Activated T-helper 17 cell treated with anti-CD3 and anti-CD28 coated beads, Interleukin-2, amount 50 U/mL, for 72 hours (primary cell): ENCODE results near the gene TMC6. TPM values are rescaled to one million over a fixed set of nuclear protein-coding genes. Genes with fewer than 3 reads are reported as not detected.

Experiments used
- ATAC-seq: fragments of 150-1000 bp; cut with Tn5 transposase; replicated peaks from 2 replicates; pipeline ENCODE4 v1.10.0; 2021; ENCODE audit warnings: mild to moderate bottlenecking, moderate library complexity
- H3K27ac Mint-ChIP-seq: one replicate; pipeline ENCODE4 v1.8.0; 2022; ENCODE audit warnings: mixed read lengths
- H3K27me3 Mint-ChIP-seq: one replicate; pipeline ENCODE4 v1.8.0; 2022; ENCODE audit warnings: mixed read lengths
- H3K36me3 Mint-ChIP-seq: one replicate; pipeline ENCODE4 v1.8.0; 2022; ENCODE audit warnings: low read depth, mild to moderate bottlenecking, mixed read lengths
- H3K4me1 Mint-ChIP-seq: one replicate; pipeline ENCODE4 v1.8.0; 2022; ENCODE audit warnings: mixed read lengths
- H3K4me3 Mint-ChIP-seq: one replicate; pipeline ENCODE4 v1.8.0; 2022; ENCODE audit warnings: mild to moderate bottlenecking, mixed read lengths
- H3K9me3 Mint-ChIP-seq: one replicate; pipeline ENCODE4 v1.8.0; 2022; ENCODE audit warnings: mixed read lengths
- total RNA-seq, 2 donors: library from RNA; stranded (reverse); gene quantifications; one replicate each; pipeline ENCODE4 v1.2.3, GENCODE V29; 2022

The TMC6 gene
- total RNA-seq, 2 donors from 2014 or later = 165 to 351 TPM

DNA sequence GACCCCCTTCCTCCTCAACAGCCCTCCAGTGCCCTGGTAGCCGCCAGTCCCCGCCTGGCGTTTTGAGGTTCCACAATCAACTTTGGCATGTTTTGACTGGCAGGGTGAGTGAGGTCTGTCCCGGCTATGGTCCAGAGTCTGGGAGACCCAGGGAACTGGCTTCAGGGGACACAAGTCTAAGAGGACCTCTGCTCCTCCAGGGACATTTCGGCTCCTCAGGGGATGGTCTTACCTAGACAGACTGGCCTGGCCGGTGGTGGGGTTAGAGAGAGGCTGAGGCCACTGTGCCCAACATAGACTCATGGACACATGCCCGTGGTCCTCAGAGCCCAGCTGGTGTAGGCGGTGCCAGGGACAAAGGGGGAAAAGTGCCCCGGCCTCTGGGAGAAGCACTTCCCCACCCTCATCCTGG lies 4.2 kb upstream of the TMC6 start:
- peaks cover 29% of the 10 kb centered on the region for H3K4me1 Mint-ChIP-seq
- no peaks in the 10 kb centered on the region for H3K9me3 Mint-ChIP-seq
- H3K4me3 Mint-ChIP-seq = peak overlapping the region; percentile 99
- H3K27ac Mint-ChIP-seq = peak overlapping the region; percentile 62
- no peaks in the 10 kb centered on the region for H3K27me3 Mint-ChIP-seq
- H3K36me3 Mint-ChIP-seq = peaks cover 80% of the 10 kb centered on the region
- no peak for ATAC-seq

DNA sequence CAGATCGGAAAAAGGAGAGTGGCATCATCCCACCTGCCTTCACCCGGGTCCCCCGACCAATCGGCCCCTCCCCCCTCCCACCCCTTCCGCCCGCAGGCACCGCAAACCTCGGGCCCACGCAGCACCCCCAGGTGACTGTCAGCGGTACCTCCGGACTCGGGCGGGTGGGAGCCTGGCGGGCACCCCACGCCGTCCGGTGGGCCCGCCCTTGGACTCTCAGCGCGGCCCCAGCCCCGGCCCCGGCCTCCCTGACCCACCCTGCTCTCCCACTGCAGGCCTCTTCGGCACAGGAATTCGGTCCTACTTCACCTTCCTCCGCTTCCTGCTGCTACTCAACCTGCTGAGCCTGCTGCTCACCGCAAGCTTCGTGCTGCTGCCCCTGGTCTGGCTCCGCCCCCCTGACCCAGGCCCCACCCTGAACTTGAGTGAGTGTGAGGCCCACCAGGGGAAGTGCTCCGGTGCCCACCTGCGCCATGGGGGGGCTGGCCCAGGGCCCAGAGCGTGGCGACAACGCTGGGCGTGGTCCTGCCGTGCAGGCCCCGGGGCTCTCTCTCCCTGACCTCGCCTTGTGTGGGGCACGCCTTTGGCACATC lies 3.6 kb upstream of the TMC6 start:
- Mint-ChIP-seq H3K36me3 (peaks cover 81% of the 10 kb centered on the region), H3K27ac (peak overlapping the region; percentile 62), H3K9me3 (no peaks in the 10 kb centered on the region), H3K4me3 (peak overlapping the region; percentile 99), H3K27me3 (no peaks in the 10 kb centered on the region), H3K4me1 (peaks cover 29% of the 10 kb centered on the region)
- ATAC-seq = peak; percentile 6

DNA sequence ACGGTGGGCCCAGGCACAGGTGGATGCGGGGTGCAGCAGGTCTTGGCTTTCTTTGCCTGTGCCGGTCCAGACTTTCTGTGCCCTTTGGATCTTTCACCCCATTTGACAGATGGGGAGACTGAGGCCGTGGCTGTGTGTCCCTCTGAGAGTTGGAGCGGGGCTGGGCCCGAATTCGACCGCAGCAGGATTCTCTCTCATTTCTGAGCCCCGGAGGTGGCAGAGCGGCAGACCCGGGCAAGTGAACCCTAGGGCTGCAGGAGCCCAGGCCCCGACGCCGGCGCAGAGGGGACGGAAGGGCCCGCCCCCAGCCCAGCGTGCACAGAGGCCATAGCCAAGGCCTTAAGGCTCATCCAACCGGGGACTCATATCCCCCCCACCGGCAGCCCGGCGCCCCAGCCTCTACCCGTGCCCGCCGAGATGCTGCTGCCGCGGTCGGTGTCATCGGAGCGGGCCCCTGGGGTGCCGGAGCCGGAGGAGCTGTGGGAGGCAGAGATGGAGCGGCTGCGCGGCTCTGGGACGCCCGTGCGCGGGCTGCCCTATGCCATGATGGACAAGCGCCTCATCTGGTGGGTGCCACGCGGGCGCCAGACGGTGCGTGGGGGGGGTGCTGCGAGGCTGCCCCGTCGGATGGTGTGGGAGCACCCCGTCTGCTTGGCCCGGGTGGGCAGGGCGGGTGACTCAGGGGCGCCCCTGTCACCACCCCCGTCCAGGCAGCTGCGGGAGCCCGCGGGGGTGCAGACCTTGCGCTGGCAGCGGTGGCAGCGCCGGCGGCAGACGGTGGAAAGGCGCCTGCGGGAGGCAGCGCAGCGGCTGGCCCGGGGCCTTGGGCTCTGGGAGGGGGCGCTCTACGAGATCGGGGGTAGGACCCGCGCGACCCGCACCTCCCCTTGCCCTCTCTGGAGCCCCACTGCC lies 2.9 kb upstream of the TMC6 start:
- H3K27me3 Mint-ChIP-seq = no peaks in the 10 kb centered on the region
- H3K27ac Mint-ChIP-seq = peak overlapping the region; percentile 74
- no peaks in the 10 kb centered on the region for H3K9me3 Mint-ChIP-seq
- peaks cover 29% of the 10 kb centered on the region for H3K4me1 Mint-ChIP-seq
- H3K36me3 Mint-ChIP-seq = peaks cover 81% of the 10 kb centered on the region
- peak; percentile 7 for ATAC-seq
- H3K4me3 Mint-ChIP-seq = peak overlapping the region; percentile 99

DNA sequence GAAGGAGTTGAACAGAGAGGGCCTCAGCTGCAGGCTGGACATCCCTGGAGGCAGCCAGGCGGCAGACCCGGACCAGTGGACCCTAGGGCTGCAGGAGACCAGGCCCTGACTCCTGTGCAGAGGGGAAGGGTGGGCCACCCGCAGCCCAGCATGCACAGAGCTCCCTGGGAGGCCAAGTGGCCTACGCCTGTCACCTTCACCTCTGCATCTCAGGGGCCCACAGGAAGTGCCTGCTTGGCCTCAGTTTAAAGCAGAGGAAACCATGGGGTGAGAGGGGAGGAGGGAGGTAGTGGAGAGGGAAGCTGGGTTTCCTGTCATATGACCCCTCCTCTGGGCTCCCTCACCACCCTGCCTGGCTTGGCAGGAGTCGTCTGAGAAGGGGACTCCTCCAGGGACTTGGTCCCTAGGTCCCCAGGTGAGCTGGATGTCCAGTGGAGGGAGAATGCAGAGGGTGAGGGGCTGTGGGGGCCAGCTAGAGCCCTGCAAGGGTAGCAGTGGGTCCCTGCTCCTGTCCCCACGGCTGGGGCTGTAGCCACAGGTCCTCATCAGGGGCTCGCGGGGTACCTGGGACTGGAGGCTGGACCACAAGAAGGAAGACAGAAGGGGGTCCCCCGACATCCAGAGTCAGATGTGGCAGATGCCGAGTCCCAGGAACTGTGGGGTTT lies 2.0 kb upstream of the TMC6 start, which contains the start of gene TMC8:
TMC8 (plus strand) TSS at position 335 of the 665 bp plus-strand sequence. CDS start 818 bp downstream, outside the sequence.
- H3K9me3 Mint-ChIP-seq = no peaks in the 10 kb centered on the region
- peak within 1 kb of the TSS; percentile 99 for H3K4me3 Mint-ChIP-seq
- ATAC-seq = peak; percentile 46
- H3K4me1 Mint-ChIP-seq = peaks cover 22% of the 10 kb centered on the region
- H3K27ac Mint-ChIP-seq = peak within 1 kb of the TSS; percentile 74
- H3K27me3 Mint-ChIP-seq = no peaks in the 10 kb centered on the region
- peaks cover 81% of the 10 kb centered on the region for H3K36me3 Mint-ChIP-seq

DNA sequence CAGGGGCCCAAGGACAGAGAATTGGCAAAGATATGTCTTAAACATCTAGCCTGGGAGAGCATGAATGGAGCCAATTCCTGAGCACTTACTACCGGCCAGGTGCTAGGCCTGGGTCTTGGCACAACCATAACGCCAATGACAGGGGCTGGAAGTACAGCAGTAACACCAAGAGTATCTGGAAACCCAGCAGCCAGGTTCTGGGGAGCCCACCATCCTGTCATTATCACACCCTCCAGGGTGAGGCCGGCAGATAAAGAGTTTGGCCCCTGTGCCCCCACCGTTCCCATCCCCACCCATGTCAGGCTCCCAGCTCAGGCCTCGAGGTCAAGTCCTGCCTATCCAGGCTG lies 1.5 kb upstream of the TMC6 start:
- Mint-ChIP-seq H3K4me1 (peaks cover 20% of the 10 kb centered on the region), H3K36me3 (peaks cover 79% of the 10 kb centered on the region)
- no peak for ATAC-seq

DNA sequence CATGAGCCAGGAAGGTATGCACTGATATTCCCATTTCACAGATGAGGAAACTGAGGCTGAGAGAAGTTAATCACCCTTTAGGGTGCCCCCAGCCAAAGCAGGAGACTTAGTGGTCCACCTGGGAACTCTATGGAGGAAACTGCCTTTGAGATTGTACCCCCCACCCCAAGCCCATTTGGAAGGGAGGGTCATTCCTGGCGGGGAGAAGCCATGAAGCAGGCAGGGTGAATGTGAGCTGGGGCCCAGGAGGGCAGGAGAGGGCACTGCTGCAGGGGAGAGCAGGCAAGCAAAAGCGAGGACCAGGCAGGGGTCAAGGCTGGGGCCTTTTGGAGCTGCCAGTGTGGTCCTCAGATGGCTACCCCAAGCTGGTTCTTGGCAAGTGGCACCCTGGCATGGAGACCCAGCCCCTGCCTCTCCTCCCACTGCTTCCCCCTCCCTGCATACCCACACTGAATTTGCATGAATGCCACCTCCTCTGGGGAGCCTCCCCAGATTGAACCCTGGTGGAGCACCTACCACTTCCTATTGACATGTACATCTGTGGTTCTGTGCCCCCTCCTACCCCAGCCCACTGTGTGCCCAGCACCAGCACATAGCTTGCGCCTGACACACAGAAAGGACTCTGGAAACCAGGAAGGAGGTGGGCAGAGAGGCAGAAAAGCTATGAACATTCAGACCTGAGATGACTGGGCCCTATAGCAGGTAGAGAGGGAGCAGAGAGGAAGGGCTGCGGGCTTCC lies 965 bp upstream of the TMC6 start:
- ATAC-seq = peak; percentile 27
- Mint-ChIP-seq H3K9me3 (no peaks in the 10 kb centered on the region), H3K4me3 (peak overlapping the region; percentile 99), H3K36me3 (peaks cover 79% of the 10 kb centered on the region), H3K4me1 (peaks cover 18% of the 10 kb centered on the region), H3K27me3 (no peaks in the 10 kb centered on the region), H3K27ac (peak overlapping the region; percentile 74)

More for the DNA sequence above, 1.5 kb upstream of the TMC6 start:
- Mint-ChIP-seq H3K9me3 (no peaks in the 10 kb centered on the region), H3K4me3 (peak overlapping the region; percentile 99), H3K27ac (peak overlapping the region; percentile 74), H3K27me3 (no peaks in the 10 kb centered on the region)

DNA sequence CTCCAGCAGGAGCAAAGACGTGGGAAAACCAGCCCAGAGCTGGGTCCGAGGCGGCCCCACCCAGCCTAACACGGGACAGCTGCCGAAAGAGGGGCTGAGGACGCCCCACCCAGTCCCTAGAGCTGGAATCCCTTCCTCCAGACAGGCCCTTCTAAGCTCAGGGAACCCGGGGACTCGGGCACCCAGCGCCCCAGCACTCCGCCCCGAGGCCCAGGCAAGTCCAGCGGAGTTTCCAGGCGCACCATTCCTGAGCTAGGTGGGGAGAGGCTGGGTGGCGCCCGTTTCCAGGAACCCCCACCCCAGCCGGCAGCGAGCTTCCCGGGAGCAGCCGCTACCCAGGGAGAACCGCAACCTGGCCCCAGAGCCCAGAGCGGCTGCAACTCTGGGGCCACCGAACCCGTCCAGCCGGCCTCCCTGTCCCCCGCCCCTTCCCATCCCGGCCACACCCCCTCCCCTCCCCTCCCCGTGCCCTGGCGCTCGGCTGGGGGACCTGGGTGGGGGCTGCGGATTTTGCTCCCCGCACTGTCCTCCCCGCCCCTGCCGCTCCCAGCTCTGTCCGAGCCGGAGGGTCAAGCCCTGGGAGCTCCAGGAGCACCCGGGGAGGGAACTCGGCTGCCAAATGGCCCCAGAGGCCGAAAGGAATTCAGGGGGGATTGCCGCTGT lies 536 bp downstream of the TMC6 start:
- H3K36me3 Mint-ChIP-seq = peaks cover 79% of the 10 kb centered on the region
- H3K4me3 Mint-ChIP-seq = peak overlapping the region; percentile 88
- H3K9me3 Mint-ChIP-seq = no peaks in the 10 kb centered on the region
- H3K27ac Mint-ChIP-seq = peak overlapping the region; percentile 81
- H3K27me3 Mint-ChIP-seq = no peaks in the 10 kb centered on the region
- H3K4me1 Mint-ChIP-seq = peaks cover 18% of the 10 kb centered on the region
- no peak for ATAC-seq

DNA sequence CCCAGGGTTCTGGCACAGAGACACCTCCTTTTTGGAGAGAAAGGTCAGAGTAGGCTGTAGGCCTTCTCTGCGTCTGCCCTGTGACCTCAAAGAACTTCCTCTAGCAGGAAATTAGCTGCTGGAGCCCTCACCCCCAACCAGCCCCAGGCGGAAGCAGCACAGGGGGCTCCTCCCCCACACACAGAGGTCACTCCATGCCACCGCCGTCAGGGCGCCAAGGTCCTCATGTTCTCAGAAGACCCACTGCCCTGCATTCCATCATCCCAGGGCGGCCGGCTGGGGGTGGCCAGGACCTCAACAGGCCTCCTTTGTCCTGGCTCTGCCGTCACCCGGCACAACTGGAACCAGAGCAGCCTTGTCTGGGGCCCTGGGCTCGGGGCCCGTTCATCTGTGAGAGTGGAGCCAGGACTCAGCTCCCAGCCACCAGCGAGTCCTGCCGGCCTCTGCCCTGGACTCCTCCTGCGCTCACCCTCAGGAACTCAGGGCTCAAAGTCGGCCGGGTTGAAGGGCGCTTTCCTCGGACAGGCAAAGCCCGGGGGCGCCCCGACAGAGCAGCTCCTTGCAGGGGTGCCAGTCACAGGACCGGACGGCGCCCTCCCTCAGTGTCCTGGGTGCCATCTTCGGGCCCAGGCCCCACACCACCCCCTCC lies 1.2 kb downstream of the TMC6 start:
- H3K36me3 Mint-ChIP-seq = peaks cover 79% of the 10 kb centered on the region
- H3K27me3 Mint-ChIP-seq = no peaks in the 10 kb centered on the region
- H3K4me3 Mint-ChIP-seq = peak overlapping the region; percentile 88
- H3K9me3 Mint-ChIP-seq = no peaks in the 10 kb centered on the region
- peaks cover 22% of the 10 kb centered on the region for H3K4me1 Mint-ChIP-seq
- H3K27ac Mint-ChIP-seq = peak overlapping the region; percentile 81
- ATAC-seq = peak; percentile 25

DNA sequence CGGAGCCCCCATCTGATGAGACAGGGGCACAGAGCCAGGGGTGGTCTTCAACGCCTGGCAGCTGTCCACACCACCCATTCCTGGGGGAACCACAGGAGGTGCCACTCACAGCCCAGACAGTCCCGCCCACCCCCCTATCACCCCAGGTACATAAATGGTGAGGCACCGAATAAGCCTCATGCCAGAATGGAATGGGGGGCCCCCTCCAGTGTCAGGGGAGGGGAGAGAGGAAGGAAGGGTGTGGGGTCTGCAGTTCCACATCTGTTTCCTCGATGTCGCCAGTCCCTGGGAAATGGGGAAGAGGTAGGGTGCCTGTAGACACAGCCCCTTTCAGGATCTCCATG lies 1.7 kb downstream of the TMC6 start:
- H3K9me3 Mint-ChIP-seq = no peaks in the 10 kb centered on the region
- no peaks in the 10 kb centered on the region for H3K27me3 Mint-ChIP-seq
- H3K4me1 Mint-ChIP-seq = peaks cover 24% of the 10 kb centered on the region
- peak overlapping the region; percentile 88 for H3K4me3 Mint-ChIP-seq
- peaks cover 82% of the 10 kb centered on the region for H3K36me3 Mint-ChIP-seq
- ATAC-seq = no peak
- H3K27ac Mint-ChIP-seq = peak overlapping the region; percentile 81

DNA sequence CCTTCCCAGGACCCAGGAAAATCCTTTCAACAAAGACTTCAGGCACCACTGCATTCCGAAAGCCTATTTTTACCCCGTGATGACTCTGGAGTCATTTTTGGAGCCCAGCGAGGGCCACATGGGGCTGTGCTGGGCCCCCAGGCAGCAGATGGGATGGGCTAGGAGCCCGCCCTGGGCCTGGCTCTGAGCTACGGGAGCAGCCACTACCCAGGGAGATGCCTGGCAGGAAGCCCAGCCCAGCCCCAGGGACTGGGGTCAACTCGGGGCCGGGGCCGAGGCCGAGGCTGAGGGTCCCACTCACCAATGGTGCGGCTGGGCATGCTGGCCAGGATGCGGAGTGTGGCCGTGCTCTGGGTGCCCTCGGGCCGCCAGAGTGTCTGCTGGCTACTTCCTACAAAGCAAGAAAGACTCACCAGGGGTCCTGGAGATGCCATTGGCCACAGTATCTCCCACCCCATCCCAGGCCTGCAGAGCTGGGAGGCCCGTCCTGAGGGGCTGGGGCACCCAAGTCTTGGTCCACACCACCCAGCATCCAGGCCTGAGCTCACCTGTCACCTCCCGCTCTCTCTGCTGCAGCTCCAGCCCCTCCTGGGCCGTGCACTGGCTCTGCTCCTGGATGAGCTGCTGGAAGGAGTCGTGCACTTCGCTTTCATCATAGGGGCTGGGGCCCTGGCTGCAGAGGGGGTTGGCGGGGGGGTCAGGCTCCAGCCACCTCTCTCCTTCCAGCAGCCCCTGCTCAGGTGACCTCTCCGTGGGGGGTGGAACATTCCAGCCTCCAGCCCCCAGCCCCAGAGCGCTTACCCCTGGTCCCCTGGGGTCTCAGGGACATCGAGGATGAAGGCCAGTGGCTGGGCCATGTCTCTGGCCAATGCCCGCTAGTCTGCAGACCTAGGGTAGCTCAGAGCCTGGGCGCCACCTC lies 2.3 kb downstream of the TMC6 start:
- no peaks in the 10 kb centered on the region for H3K27me3 Mint-ChIP-seq
- H3K4me1 Mint-ChIP-seq = peaks cover 30% of the 10 kb centered on the region
- peaks cover 84% of the 10 kb centered on the region for H3K36me3 Mint-ChIP-seq
- H3K4me3 Mint-ChIP-seq = peak overlapping the region; percentile 88
- ATAC-seq = no peak
- H3K9me3 Mint-ChIP-seq = no peaks in the 10 kb centered on the region
- H3K27ac Mint-ChIP-seq = peak overlapping the region; percentile 50

DNA sequence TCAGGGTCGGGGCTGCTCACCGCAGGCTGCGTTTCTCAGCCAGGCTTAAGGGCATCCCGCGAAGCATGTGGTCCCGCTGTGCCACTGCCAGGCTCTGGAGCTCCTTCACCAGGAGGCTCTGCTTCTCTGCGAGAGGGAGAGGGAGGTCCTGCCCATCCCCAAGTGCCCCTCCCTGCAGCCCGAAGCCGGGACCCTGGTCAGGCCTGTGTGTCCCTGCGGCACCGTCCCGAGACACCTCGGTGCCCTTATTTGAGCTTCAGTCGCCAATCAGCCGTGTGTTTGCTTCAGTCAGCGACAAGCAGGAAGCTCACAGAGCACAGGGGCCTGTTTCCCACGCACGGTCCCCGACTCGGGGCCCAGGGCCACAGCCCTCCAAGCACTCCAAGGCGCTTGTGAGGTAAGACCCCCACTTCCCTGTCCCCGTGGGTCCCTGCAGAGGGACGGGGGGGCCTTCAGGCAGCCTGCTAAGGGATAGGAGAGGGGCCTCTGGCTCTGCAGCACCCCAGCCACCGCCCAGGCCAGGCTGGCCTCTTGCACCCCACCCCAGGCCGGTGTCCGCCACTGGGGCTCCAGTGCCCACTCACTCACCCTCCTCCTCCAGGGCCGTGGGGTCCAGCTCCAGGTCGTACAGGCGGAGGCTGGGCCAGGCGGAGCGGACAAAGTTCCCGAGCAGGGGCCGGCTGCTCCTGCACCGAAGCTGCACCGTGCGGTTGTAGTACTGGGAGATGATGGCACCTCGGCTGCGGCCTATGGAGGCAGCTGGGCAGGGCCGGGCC lies 3.2 kb downstream of the TMC6 start:
- peaks cover 33% of the 10 kb centered on the region for H3K4me1 Mint-ChIP-seq
- H3K27ac Mint-ChIP-seq = no peak overlapping the region
- H3K4me3 Mint-ChIP-seq = peak overlapping the region; percentile 88
- H3K36me3 Mint-ChIP-seq = peaks cover 84% of the 10 kb centered on the region
- no peak for ATAC-seq
- no peaks in the 10 kb centered on the region for H3K9me3 Mint-ChIP-seq
- H3K27me3 Mint-ChIP-seq = no peaks in the 10 kb centered on the region

DNA sequence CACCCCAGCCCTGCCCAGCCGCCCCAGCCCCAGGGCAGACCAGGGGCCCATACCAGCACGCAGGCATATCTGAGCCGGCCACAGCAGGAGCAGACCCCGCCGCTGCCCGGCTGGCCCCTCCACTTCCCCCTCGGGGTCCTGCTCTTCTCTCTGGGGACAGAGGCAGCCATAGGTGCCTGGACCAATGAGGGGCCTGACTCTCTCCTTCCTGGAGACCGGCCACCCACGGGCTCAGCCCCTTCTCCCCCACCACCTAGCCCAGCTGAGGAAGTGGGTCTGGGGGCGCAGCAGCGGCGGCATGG lies 3.8 kb downstream of the TMC6 start:
- H3K4me3 Mint-ChIP-seq = peak overlapping the region; percentile 88
- ATAC-seq = no peak
- no peaks in the 10 kb centered on the region for H3K9me3 Mint-ChIP-seq
- H3K36me3 Mint-ChIP-seq = peaks cover 87% of the 10 kb centered on the region
- peaks cover 33% of the 10 kb centered on the region for H3K4me1 Mint-ChIP-seq
- H3K27me3 Mint-ChIP-seq = no peaks in the 10 kb centered on the region
- no peak overlapping the region for H3K27ac Mint-ChIP-seq
